Endothelial cell (in vitro differentiated cells): Measurements from ENCODE around the gene ZFX. TPM values are rescaled to one million over a fixed set of nuclear protein-coding genes. Genes with fewer than 3 reads are reported as not detected.
"Not testable (repeated sequence)": the region's sequence is repeated elsewhere in the genome, so short reads cannot be mapped to it uniquely, and the experiment has no call there.

ENCODE experiments used
- DNase-seq: peaks from one replicate; pipeline ENCODE4 v3.0.0; 2021; ENCODE audit warnings: low spot score
- H3K27ac Mint-ChIP-seq: one replicate; pipeline ENCODE4 v1.8.0; 2021; ENCODE audit warnings: mixed read lengths, inconsistent platforms; ENCODE audit not compliant: unreplicated experiment
- H3K27me3 Mint-ChIP-seq: one replicate; pipeline ENCODE4 v1.8.0; 2021; ENCODE audit warnings: mild to moderate bottlenecking, moderate library complexity, mixed read lengths, inconsistent platforms; ENCODE audit not compliant: unreplicated experiment
- H3K36me3 Mint-ChIP-seq: one replicate; pipeline ENCODE4 v1.8.0; 2021; ENCODE audit warnings: mild to moderate bottlenecking, low read depth, mixed read lengths, inconsistent platforms; ENCODE audit not compliant: unreplicated experiment
- H3K4me1 Mint-ChIP-seq: one replicate; pipeline ENCODE4 v1.8.0; 2021; ENCODE audit warnings: mild to moderate bottlenecking, mixed read lengths, inconsistent platforms; ENCODE audit not compliant: unreplicated experiment
- H3K4me3 Mint-ChIP-seq: one replicate; pipeline ENCODE4 v1.8.0; 2021; ENCODE audit warnings: mild to moderate bottlenecking, mixed read lengths, inconsistent platforms; ENCODE audit not compliant: unreplicated experiment
- H3K9me3 Mint-ChIP-seq: one replicate; pipeline ENCODE4 v1.8.0; 2021; ENCODE audit warnings: mixed read lengths, inconsistent platforms; ENCODE audit not compliant: unreplicated experiment
- CTCF ChIP-seq: fragments of 200-600 bp; sonication (generic); IDR thresholded peaks from one replicate; pipeline ENCODE4 v1.5.0; 2021; ENCODE audit warnings: antibody characterized with exemption; ENCODE audit not compliant: unreplicated experiment
- total RNA-seq: library from RNA; stranded (reverse); fragmentation: NEBNext Ultra II Directional; extraction: Animal tissue kit (Norgen Biotek cat#: 25700); gene quantifications from one replicate; pipeline ENCODE4 v1.2.1, GENCODE V29; 2021; ENCODE audit not compliant: unreplicated experiment

ZFX gene
- total RNA-seq, 1 donor from 2014 or later: 40.0 TPM

DNA sequence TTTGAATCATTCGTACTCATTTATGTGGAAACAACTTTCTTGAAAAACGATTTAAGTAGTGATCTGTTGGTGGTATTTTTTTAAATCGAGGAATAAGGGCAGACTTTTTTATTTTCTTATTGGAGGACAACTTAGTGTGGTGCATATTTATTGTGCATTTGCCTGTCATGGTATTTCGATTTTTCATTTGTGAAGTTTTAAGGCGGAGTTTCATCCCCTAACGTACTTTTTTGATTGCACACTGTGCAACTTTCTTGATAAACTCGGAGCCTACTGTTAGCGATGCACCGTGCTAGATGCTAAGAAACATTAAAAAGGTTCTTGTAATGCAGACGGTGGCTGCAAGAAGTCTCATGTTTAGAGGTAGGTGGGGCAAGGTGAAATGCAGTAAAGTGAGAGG lies 1.4 kb downstream of the ZFX start:
- peak overlapping the region; percentile 92 for H3K27ac Mint-ChIP-seq
- peaks cover 6% of the 10 kb centered on the region for H3K27me3 Mint-ChIP-seq
- H3K36me3 Mint-ChIP-seq: no peaks in the 10 kb centered on the region
- peak overlapping the region; percentile 95 for H3K4me3 Mint-ChIP-seq
- no peak for TF ChIP-seq CTCF
- DNase-seq: no peak
- peaks cover 26% of the 10 kb centered on the region for H3K4me1 Mint-ChIP-seq
- H3K9me3 Mint-ChIP-seq: no peaks in the 10 kb centered on the region

DNA sequence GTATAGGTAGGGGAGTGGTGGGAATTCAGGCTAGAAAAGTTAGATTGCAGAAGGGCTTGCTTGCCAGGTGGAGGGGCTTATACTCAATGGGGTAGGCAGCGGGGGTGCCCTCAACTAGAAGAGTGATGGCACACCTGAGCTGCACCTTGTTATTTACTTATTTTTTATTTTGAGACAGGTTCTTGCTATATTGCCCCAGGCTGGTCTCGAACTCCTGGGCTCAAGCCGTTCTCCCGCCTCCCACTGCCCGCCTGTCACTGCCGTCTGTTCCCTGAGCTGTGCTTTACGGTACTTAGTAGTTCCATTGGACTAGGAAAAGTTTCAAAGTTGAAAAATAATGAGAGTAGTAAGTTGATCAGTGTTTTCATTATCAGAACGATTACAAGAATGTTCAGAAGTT lies 2.0 kb downstream of the ZFX start:
- Mint-ChIP-seq H3K27ac (peak overlapping the region; percentile 92), H3K4me1 (peaks cover 25% of the 10 kb centered on the region), H3K4me3 (peak overlapping the region; percentile 95), H3K36me3 (peaks cover 3% of the 10 kb centered on the region), H3K27me3 (peaks cover 6% of the 10 kb centered on the region), H3K9me3 (no peaks in the 10 kb centered on the region)
- no peak for DNase-seq
- TF ChIP-seq CTCF: no peak

DNA sequence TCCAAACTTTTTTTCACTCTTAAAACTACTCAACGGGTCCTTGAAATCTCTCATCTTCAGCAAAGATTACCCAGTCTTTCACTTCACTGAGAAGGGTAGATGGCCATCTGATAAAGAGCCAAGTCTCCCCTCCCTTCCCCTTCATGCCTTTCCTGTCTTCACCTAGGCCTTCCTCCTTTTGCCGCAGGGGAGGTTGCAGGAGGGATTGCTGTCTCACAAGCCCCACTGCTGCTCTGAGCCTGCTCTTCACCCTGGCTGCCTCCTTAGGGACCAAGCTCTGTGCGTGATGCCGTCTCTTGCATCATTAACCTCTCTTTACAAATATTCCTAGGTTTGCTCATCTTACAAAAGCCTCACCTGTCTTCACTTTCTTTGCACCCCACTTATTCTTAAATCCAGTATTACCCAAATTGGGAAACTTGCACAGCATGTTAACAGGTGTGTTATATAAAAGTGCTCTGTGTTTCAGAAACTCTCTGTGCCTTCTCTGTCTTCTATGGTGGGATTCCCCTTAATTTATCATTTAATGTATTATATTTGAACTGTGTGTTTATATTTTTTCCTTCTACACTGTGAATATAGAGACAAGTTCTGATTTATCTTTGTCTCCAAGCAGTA lies 3.8 kb downstream of the ZFX start:
- peaks cover 22% of the 10 kb centered on the region for H3K4me1 Mint-ChIP-seq
- peak overlapping the region; percentile 34 for H3K27ac Mint-ChIP-seq
- H3K27me3 Mint-ChIP-seq: peaks cover 6% of the 10 kb centered on the region
- no peaks in the 10 kb centered on the region for H3K9me3 Mint-ChIP-seq
- DNase-seq: no peak
- no peak overlapping the region for H3K4me3 Mint-ChIP-seq
- no peak for TF ChIP-seq CTCF
- H3K36me3 Mint-ChIP-seq: peaks cover 3% of the 10 kb centered on the region

DNA sequence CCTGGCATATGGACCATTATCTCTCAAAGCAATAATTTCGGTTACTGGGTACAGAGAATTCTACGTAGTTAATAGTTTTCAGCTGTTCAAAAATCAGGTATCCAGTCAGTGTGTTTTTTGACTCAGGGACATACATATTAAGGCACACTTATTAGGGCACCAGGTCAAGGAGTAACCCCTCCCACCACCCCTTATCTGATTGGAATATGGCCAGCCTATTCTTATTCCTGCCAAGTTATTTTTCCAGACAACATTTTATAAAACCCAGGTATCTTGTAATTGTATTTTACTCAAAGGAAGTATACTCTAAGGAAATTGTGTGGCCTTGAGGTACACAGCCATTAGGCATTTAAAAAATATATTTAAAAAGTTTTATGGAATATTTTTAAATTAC lies 4.3 kb downstream of the ZFX start:
- Mint-ChIP-seq H3K4me3 (no peak overlapping the region), H3K4me1 (peaks cover 22% of the 10 kb centered on the region), H3K27ac (no peak overlapping the region), H3K9me3 (no peaks in the 10 kb centered on the region), H3K27me3 (peaks cover 4% of the 10 kb centered on the region), H3K36me3 (peaks cover 3% of the 10 kb centered on the region)
- TF ChIP-seq CTCF: no peak
- no peak for DNase-seq

GRCh38 chrX:24154490-24155034 lies 5.0 kb downstream of the ZFX start:
- Mint-ChIP-seq H3K27ac (no peak overlapping the region), H3K4me3 (no peak overlapping the region), H3K27me3 (peaks cover 3% of the 10 kb centered on the region), H3K36me3 (peaks cover 3% of the 10 kb centered on the region), H3K4me1 (peaks cover 22% of the 10 kb centered on the region), H3K9me3 (no peaks in the 10 kb centered on the region)
- no peak for TF ChIP-seq CTCF
- no peak for DNase-seq

DNA sequence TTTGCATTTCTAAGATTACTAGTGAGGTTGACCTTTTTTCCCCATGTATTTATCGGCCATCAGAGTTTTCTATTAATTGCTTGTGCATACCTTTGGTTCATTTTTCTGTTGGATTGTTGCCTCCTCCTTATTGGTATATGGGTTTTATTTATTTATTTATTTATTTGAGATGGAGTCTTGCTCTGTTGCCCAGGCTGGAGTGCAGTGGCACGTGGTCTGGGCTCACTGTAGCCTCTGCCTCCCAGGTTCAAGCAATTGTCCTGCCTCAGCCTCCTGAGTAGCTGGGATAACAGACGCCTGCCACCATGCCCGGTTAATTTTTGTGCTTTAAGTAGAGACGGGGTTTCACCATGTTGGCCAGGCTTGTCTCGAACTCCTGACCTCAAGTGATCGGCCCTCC lies 6.2 kb downstream of the ZFX start:
- not testable (repeated sequence) for H3K36me3 Mint-ChIP-seq, H3K27ac Mint-ChIP-seq, H3K9me3 Mint-ChIP-seq, H3K4me3 Mint-ChIP-seq, DNase-seq, H3K27me3 Mint-ChIP-seq
- H3K4me1 Mint-ChIP-seq: peaks cover 22% of the 10 kb centered on the region
